Fibroblast of upper back skin (primary cell): ENCODE results near the gene RNGTT.

Source experiments
- DNase-seq: peaks from one replicate; pipeline ENCODE4 v3.0.0-alpha.2; 2013

The RNGTT gene

DNA sequence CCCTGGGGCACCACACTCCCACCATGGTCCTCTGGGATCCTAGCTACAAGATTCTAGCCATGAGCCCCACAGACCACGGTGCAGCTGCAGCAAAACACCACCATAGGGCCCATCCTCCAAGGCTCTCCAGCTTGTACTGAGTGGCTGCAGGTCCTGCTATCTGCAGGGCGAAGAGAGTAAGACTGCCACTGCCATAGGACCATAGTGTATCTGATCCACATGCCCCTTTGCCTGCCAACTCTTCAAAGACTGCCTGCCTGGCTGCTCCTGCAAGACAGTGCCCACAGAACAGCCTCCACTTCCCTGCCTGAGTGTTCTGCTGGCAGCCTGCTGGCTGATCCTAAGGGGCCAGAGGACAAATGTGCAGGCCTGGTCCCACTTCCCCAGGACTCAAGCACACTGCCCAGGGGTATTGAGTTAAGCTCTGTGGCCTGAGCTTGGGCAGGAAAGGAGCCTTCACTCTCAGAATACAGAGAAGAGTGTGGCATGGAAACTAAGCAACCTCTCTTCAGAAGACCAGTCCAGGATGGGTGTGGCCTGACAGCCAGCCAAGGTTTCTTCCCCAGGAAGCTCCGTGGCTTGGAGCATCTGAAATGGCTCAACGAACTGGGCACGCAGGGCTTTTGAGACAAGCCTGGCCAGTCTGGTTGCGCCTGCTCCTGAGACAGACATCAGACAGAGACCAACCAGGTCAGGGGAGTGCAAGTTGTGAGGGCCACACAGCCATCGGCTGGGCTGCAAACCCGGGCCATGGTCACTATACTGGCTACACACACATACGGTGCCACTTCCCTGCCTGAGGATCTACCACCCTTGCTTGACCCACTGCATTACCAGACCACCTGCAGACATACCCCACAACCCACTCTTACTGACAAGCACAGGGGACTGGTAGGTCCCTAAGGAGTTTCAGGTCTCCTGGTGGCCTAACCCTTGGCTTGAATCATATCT lies 54.5 kb downstream of the RNGTT start:
- no peak for DNase-seq

DNA sequence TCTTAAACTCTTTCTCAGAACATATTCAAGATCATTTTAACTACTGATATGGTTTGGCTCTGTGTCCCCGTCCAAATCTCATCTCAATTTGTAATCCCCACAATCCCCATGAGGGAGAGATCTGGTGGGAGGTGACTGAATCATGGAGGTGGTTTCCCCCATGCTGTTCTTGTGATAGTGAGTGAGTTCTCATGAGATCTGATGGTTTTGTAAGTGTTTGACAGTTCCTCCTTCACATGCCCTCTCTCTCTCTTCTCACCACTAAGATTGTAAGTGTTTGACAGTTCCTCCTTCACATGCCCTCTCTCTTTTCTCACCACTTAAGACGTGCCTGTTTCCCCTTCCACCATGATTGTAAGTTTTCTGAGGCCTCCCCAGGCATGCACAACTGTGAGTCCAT lies 56.3 kb downstream of the RNGTT start:
- DNase-seq, result peak; percentile 15

DNA sequence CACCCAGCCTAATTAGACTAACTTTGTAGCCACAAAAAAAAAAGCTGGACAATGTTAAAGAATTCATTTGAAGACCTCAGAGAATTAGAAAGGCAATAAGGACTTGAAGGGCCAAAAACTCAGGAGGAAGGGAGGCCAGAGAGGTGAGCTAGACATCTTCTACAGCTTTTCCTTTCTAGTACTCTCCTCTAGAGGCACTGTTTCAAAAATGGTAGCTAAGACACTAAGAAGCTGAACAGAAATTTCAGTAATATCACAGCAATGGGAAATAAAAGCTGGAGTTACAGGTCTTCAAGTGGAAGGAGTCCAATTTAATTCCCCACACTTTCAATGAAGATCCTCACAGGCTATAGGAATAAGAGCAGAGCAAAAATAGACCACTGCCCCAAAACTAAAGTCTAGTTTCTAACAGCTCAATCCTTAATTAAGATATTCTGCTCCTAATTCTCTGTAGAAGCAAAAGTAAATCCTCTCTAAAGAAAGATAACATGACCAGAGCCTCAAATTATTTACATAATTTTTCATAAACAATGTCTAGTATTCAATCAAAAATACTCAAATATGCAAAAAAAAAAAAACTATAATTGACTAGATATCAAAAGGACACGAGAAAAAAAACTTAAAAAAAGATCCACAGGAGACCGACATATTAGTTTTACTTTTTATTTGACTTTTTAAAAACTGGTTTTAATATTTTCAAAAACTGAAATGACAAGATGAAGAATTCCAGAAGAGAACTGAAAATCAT lies 63.7 kb downstream of the RNGTT start:
- DNase-seq, result no peak

DNA sequence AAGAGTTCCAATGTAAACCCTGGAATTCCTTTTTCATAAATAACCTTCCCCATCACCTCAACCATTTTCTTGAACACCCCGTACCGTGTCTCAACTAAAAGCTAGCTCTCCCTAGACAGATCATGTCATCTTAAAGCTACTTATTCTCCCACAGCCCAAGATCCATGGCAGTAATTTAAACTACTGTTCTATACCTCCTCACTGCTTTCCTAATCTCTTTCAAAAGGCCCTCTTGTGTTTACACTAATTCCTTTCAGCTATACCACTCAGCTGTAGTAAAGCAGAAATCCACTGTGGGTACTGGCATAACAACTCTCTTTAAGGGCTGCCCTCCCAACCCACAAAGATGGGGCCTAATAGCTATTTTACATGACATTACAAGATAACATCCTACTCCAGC lies 67.5 kb downstream of the RNGTT start:
- DNase-seq, result no peak

DNA sequence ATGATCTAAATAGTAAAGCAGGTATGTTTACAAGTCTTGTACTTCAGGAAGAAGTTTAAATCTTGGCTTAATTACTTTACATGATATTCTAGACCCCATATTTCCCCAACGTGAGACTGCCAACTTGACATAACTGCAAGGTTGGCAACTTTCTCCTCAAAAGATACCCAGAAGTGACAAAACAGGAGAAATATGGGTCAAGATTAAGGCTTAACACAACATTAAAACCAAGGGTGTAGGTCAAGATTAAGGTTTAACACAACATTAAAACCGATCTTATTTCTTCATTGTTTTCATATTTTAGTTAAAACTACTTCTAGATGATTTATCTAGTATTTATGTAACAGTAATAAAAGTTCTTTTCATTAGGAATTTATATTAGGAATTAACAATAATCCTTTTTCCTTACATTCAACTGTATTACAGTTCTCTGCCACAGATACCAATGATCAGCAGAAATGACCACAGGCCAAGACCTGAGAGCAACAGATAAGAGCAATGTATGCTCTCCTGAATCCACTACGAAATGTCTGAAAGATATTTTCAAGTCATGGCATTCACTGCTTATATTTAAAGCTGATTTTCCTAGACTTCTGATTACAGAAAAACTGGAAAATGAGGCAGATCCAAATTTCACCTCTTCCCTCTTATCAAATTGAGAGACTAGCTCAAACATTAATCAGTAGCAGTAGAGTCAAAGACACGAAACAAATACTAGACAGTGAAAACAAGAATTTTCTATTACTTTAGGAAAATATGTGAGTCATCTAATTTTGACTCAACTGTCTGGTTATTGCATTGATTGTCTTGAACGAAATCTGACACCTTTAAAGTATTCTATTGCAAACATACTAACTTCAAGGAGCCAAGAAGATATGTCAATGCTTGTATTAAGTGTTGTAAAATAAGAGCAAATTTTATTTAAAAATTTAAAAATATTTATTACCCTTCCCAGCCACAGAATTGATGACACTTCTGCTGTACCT lies 72.3 kb downstream of the RNGTT start:
- peak; percentile 33 for DNase-seq

DNA sequence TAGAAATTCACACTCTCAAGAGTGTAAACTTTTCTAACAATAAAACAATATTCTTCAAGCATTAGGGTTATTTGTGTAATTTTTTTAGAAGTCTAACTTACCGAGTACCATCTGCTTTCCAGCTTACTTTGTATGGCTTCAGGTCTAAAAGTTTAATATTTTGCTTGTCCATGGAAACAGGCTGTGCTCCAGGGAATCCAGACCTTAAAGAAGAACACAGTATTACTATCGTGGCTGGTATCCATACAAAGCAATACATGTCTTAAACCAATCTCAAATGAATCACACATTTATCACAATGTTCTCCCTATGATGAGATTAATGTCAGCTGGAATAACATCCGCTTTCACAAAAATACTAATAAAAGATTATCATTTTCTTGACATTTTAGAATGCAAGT lies 73.0 kb downstream of the RNGTT start:
- no peak for DNase-seq

DNA sequence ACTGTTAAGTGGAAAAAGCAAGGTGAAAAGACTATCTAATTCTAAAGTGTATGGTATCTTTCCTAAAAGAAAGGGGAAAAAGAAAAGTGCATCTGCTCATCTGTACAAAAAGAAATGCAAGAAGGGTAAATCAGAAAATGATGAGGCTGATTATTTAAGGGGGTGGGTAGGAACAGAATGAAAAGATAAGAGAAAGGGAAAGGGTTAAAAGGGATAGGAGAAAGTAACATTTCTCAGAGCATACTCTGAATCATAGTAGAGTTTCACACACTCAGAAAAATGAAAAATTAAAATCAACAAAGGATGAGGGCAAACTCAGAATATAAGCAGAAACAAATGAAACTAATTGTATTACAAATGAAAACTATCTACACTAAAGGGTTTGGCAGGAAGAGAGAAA lies 79.1 kb downstream of the RNGTT start:
- no peak for DNase-seq

DNA sequence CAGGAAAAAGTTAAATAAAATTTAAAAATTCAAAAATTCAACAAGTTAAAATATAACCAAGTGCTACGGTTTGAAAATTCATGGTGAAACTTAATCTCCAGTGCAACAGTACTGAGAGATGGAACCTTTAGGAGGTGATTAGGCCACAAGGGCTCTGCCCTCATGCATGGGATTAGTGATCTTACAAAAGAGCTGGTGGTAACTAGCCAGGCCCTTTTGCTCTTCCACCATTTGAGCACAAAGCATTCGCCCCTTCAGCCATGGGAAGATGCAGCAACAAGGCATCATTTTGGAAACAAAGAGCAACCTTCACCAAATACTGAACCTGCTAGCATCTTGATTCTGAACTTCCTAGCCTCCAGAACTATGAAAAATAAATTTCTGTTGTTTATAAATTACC lies 80.9 kb downstream of the RNGTT start:
- DNase-seq, result no peak

DNA sequence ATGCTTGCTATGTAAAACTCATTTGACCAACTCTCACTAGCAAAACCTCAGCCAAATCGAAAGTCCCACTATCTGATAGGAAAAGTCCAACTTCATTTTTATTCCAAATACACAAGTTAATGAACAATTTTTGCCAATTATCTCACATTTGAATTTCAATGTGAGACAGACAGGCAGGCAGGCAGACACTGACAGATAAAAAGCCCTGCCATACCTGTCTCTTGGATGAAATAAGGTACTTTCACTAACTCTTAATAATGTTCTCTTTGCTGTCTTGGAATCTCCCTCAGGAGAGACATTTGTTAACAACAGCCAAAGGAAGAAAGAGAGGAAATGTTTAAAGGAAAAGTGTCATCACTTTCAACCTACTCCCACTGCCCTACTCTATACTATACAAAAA lies 82.0 kb downstream of the RNGTT start:
- DNase-seq, result peak; percentile 28

DNA sequence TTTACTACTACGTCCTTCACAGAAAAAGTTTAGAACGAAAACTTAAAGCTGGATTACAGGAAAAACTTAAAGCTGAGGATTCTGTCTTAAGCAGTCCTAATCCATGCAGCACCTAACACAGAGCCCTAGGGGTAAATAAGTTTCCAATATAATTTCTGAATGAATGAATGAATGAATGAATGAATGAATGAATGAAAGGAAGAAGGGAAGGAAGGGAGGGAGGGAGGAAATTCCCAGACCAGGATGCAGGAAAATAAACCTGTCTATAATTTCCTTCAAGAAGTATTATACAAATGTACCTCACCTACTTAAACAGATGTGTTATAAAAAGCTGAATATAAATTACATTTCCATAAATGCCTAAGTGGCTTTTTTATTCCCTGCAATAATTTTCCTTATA lies 83.4 kb downstream of the RNGTT start:
- no peak for DNase-seq

DNA sequence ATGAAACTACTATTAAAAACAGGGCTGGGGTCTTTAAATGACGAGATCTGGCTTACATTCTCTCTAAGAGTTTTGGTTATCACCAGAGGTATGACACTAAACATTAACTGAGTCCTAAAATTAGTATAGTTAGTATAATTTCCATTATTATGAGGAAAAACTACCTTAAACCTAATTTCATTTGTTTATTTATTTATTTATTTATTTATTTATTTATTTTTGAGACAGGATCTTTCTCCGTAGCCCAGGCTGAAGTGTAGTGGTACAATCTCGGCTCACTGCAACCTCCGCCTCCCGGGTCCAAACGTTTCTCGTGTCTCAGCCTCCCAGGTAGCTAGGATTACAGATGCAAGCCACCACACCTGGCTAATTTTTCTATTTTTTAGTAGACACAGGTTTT lies 85.5 kb downstream of the RNGTT start:
- no peak for DNase-seq

DNA sequence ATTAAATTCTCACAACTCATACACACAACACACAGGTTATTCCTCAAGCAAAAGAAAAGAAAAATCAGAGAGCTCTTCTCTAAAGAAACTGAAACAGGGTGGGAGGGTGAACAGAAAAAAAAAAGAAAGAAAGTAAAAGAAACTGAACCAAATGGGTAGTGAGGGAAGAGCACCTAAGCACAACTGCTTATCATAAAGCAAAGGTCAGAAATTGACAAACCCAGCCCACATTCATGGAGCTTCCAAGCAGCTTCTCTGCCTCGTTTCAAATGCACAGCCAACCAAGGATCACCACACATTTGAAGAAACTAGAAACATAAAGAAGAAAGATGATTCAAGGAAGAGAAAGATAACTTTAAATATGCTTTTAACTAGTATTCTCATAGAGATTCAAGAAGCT lies 90.5 kb downstream of the RNGTT start:
- no peak for DNase-seq

DNA sequence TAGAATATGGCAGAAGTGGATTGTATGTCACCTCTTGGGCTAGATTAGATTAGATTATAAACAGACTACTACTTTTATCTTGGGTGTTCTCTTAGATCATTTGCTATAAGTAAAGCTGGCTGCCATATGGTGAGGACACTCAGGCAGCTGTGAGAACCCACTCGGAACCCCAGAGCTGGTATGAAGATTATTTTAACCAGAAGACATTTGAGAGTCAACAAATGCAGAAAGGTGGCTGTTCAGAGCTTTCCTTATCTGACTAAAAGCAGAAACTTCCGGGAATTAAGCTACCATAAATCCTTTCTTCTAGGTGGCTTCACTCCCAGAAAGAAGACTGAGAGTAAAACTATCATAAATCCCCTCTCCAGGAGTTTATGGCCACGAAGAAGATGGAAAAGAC lies 91.9 kb downstream of the RNGTT start:
- DNase-seq, result no peak

DNA sequence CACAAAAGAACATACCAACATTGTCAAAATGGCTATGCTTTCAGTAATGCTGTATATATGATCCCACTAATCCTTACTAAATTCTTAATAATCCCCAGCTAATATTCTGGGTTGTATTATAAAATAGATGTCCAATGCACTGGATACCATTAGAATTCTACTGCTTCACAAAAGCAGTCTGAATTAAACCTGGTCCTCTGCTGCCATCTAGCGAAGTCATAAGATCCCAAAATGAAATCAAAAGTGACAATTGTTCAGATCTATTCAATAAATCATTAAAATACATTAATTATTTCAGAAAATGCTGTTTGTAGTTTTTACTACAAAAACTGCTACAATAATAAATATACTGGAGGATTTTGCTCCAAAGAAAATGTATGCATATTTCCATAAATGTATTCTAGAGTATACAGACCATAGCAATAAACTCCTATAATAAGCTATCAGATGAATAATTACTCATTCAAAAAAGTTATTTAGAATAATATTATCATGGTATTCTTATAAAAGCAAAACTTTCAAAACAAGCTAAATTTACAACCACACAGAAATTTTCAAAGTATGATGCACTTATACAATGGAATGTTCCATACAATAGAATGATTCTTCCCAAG lies 92.6 kb downstream of the RNGTT start:
- DNase-seq, result peak; percentile 66

DNA sequence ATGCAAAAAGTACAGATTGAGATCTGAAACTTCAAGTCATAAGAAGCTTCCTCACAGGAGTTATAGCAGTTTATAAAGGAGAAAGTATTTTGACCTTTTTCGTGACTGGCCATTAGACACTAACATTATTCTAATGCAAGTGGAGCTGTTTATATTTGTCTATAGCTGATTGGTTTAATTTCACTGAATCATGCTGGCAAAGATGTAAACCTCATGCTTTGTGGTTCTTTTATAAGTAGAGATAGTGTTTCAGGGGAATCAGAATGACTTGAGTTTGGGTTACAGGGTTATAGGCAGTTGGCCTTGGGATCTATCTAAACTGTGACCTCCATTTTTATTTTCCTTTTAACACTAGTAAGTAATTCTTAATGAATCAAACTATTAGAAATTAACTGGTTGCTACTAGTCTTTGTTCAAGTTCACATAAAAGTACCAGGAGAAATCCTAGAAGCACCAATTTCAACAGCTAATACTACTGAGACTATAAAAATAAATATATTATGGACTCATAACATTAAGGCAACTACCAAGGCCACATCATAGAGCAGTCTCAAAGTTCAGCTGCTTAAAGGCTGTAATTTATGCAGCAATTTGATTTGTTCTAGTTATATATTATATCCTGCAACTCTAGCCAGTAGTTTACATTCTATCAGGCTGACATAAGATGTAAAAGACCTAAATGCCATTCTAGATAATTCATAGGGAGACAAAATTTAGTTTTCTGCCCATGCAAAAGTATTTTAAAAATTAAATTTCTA lies 94.0 kb downstream of the RNGTT start:
- DNase-seq, result peak; percentile 24

DNA sequence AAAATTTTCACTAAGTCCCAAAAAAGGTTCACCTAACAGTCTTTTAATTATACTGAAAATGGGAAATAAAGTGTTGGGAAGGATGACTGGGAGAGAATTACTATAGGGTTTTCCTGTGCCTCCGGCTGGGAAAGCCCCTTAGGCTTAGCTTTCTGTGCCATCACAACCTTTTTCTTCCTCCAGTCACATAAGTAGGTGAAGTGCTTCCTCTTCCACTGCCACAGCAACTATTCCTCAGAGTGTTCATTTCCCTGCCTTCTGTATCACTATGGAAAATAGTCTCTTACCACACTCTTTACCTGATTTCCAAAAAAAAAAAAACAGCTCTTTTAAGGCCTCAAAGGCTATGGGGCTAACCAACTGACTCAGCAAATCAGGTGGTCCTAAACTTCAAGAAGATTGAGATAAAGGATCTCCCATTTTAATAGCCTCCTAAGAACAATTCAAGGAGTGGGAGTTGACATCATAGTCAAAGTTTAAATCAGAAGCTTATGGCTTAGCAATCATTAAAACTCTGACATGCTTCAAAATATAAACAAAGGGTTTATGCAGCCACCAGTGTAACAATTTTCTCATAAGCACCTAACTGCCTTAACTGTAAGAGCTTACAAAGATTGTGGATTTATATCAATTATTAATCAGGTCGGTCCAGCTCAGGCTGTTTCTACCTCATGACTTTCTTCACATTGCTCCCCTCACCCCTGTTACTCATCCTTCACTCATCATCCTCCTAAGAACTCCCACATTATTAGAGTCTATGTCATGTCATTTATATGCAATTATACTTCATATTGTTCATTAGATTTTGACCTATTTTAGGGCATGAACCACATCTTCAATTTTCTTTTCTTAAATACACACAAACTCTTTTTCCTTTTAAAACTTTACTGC lies 95.3 kb downstream of the RNGTT start:
- peak; percentile 60 for DNase-seq

DNA sequence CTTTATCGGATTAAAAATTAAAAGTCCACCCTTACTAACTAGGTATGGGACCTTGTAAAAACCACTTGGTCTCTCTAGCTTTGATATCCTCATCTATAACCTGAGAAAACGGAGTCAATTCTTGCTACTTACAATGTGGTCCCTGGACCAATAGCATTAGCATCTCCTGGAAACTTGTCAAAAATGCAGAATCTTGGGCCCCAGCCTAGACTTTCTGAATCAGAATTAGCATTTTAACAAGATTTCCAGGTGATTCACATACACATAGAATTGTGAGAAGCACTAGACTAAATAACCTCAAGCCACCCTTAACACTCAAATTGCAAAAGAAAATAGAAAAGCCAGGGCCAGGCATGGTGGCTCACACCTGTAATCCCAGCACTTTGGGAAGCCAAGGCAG lies 96.6 kb downstream of the RNGTT start:
- peak; percentile 64 for DNase-seq

DNA sequence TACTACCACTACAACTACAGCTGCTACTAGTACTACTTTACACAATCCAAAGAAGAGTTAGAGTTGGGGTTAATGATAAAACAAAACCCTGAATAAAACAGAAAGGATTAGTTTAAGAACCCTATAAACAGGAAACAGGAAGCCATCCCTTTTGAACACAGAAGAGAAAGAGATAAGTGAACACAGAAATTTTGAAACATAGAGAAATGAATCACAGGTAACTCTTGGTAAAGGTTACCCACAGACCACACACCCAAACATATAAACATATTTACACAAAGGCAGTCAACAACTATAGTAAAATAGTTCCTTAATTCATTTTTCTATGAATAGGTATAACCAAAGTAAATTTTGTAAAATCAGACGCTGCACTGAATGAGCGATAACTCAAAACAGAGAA lies 98.1 kb downstream of the RNGTT start:
- DNase-seq, result no peak

DNA sequence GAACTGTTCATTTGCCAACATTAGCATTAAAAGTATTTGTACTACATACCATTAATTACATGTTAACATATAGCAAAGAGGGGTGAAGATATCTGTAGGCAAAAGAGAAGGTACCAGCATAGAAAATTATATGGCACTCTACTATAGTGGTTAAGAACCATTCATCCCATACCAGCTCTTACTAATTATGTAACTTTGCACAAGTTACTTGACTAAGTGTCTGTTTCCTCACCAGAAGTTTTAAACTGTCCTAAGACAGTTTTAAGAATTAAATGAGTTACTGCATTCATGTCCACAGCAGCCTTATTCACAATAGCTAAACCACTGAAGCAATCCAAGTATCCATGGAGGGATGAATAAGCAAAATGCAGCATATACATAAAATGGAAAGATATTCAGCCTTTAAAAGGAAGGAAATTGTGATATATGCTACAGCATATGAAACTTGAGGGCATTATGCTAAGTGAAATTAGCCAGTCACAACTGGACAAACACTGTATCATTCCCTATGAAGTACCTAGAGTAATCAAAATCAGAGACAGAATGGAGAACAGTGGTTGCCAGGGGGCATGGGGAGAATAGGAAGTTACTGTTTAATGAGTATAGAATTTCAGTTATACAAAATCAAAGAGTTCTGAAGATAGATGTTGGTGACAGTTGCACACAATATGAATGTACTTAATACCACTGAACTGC lies 98.9 kb downstream of the RNGTT start:
- no peak for DNase-seq

DNA sequence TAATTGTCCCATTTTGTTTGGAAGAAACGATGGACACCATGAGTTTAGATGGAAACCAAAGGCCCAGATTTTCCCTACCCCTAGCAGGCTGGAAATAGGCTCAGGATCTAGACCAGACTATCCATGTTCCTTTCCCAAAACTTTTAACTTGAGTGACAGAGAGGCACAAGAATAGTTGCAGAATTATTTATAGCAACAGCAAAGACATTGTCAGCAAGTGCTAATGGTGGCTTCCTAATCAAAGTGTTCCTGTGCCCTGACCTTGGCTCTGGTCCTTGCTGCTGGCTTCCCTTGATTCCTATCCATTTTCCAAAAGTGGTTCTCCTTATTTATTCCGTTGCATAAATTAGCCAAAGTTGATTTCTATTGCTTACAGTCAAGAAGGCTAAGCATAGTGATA lies 103.1 kb downstream of the RNGTT start:
- DNase-seq, result no peak
